ENCODE data around the gene BMPER.

BMPER gene

DNA sequence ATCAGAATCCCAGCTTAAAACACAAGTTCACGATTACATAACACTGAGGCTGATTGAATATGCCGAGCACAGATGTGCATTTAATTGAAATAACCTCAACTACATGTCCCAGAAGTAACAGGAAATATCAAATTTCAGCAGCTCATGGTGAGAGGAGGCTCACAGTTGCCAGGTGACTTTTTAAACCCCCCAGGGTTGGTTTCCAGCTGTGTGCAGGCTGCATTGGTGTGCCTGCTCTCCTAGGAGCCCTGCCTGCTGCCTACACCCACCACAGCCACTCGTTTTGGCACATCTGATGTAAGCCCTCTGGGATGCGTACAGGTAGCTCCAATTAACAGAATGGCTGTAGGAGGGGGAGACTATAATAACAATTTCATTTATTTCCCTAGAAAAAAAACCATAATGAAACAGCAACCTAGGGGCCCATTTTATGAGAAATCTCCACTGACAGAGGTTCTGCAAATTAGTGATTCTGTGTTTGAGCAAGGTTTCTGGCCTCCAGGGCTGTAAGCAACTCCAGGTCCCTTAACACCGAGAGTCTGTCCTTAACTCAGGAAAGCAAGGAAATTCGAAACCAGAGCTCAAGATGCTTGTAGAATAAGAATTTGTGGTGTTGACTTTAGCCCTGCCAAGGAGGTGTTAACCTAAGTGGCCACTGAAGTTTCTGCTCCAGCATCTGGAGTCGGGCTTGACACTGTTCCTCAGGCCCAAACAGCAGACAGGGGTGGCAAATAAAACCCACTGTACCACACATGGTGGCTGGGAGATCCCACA is 161.9 kb downstream of the BMPER start:
- no peak for DNase-seq

DNA sequence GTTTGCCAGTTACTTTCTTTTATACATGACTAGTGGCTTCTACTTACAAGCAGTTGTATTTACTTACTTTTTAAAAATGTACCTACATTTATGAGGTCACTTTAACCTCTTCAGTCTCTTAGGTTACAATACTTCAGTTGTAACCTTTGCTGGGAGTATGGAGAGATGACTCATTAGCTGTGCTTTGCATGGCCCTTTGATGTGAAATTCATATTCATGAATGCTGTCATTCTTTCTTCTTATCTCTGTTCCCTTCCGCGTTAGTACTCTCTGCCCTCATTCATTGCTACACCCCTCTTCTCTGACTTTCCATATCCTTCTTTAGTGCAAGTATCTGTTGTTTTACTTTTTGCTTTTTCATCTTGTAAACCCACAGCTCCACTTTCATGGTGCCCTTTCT is 164.3 kb downstream of the BMPER start:
- peak; percentile 32 for DNase-seq

DNA sequence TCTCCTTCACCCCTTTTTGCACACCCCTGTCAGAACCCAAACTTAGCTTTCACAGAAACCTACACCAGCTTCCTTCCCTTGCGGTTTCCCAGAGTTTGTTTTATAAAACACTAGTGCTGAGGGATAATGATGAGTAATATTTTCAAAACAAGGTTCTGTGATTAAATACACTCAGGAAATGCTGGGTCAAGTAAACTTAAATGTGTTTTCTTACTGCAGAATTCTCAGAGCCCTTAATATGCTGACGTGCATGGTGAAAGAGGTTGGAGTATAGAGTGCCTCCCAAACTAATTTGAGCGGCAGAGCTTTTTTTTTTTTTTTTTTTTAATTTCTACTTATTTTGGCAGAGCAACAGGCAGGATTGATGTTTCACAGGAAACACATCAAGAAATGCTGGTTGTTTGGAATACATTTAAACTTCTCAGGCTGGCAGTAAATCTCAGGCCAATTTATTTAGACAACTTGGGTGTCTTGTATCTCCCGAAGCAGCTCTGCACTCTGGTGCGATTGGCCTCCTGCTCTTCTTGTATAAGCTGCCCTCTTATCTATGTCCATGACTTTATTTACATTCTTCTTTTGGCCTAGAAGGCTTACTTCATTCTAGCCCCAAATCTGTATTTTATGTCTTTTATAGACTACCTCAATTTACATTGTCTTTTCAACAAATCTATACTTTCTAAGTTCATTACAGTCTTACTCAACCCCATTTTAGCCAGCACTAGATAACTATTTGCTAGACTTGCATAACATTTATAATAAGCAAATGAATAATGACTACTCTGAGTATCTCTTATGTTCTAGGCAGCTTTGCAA is 165.4 kb downstream of the BMPER start:
- DNase-seq: no peak

DNA sequence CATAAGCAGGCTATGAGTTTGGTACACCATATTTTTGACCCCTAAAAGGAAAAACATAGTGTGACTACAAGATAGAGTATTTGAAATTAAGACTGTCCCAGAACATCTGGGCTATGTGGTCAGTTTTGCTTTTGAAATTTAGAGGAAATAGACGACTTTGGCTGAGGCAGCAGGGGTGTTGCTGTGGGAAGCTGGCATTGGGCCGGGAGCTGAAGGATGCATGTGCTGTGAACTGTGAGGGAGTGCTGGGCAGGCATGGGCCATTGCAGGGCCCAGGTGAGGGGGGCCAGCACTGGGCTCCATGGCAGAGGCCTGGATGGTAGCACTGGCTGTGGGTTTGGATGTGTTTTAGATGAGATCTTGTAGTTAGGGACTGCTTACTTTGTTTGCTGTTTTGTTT is 168.3 kb downstream of the BMPER start:
- DNase-seq: no peak

DNA sequence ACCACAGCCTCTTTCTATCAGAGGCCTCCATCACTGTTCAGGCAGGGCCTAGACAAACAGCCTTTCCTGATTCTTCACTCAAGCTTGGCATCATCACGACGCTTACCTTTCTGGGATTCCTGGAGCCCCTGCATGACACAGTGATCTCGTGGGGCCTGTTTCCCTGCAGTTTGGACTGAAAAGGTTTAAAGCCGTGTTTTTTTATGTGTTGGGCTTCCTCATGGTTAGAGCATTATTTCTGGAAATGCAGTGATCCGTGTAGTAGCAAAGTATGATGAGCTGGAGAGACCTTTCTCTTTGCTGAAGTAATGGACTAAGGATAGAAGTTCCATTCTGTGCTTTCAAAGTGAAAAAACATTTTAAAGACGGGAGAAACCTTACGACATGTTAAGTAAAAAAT is 169.1 kb downstream of the BMPER start:
- DNase-seq: no peak

DNA sequence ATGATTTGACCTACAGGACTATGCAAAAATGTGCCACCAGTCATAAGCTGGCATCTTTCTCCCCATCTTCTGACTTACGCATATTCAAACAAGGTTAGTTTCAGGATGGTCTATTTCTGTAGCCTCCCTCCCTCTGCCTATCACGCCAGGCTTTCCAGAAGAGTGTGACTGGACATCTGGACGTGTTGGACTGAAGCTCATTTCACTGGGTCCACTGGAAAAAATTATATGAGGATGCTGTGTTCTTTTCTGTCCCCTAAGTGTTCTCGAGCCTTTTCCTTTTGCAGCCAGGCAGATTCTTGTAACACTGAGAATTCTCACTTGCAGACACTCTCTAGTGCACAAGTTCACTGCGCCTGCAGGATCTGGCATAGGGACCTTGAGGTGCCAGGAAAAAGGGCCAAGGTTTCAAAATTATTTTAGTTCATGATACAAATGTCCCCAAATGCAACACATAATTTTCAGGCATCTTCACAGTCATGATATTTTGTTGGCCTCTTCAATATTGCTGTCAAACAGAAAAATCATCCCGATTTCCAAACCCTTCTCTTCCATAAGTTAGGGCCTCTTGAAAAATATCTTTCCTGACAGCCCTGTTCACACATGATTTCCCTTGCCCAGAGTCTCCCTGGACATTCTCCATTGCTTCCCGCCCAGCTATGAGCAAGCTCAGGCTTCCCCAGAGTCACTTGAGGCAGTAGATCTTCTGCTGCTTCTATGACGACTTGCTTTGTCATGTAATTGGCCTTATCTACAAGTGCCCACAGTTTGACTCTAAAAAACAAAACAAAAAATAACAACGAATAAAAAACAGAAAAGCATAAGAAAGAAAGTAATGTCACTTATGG is 170.4 kb downstream of the BMPER start:
- DNase-seq: no peak

DNA sequence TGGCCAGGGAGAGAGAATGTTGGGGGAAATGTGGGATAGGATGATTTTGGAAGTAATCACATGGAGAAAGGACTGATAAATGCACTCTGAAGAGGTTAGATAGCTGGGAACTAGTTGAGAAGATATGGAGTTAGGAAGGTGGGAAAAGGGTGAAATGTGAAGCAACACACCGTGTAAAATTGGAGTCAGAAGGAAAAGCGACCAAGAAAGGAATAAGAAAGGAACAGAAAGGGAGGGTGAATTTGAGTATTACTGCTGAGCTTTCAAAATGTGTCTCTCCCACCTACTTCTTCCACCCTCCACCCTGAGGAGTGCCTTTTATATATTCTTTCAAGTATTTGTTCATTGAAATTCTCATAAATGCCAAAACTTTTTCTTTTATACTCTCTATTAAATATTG is 171.8 kb downstream of the BMPER start:
- DNase-seq: no peak

DNA sequence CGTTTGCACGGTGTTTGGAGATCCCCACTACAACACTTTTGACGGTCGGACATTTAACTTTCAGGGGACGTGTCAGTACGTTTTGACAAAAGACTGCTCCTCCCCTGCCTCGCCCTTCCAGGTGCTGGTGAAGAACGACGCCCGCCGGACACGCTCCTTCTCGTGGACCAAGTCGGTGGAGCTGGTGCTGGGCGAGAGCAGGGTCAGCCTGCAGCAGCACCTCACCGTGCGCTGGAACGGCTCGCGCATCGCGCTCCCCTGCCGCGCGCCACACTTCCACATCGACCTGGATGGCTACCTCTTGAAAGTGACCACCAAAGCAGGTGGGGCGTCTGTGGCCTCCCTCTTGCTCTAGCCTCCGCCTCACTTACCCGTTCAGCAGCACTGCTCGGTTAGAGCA is 173.5 kb downstream of the BMPER start:
- DNase-seq: no peak

DNA sequence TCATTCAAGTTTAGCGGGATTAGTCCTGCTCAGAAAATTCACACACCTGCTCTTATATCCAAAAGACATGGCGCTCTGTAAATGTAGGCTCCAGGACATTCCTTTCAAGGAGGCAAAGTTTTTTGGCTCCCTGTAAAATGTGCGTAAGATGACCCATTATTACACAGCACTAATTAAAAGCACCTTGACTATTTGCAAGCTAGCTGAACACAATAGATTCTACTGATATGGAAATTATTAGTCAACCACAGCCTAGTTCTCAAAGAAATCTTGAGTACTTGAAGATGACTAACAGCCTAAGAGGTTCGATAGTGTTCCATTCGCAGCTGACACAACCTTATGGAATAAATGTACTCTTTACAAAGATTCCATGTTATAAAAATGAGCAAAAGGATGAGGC is 175.2 kb downstream of the BMPER start:
- no peak for DNase-seq

DNA sequence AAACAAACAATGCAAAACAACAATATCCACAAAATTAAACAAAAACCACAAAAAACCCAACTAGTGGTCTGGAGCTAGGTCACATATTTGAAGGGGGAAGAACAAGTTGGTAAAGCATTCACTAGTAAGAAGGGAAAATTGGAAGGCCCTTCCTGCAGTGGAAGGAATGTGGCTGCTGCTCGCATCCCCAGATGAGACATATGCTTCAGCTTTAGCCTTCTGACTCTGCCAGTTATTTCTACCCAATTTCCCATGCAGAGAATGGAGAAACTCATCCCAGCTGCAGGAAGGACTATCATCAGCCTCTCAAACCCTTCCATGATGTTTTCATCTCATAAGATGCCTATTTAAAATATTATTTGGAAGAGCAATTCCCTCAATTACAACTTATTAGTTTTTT is 176.6 kb downstream of the BMPER start:
- no peak for DNase-seq

DNA sequence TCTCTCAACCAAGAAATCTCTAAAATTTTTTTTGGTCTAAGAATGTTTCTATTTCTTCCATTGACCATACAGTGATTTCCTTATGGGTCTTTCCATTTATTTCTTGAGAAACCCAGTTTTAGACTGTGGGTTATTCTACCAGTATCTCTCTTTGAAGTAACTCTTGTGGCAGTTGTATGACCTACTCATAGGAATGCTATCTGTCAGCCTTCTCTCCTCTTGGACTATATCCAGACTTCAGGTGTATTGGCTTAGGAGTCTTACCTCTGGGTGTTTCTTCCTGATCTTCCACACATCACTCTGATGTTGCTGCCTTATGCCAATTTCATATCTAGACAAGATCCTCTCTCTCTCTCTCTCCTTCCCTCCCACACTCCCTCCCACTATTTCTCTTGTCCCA is 178.1 kb downstream of the BMPER start:
- no peak for DNase-seq

DNA sequence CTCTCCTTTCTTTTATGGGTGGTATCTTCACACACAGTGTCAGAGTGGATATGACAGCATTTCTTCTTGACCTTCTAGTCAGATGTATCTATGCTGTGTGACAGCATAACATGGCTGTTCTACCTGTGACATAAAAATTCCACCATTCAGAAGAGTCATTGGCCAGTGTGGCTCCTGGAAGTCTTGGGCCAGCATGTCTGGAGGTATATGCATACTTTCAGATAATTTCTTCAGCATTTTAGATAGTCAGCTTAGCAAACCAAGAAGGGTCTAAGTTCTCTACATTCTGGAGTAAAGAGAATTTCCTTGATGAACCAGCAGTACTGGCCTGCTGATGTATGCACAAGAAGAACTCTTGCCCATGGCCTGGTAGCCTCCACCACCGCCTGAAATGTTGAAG is 179.3 kb downstream of the BMPER start:
- no peak for DNase-seq

DNA sequence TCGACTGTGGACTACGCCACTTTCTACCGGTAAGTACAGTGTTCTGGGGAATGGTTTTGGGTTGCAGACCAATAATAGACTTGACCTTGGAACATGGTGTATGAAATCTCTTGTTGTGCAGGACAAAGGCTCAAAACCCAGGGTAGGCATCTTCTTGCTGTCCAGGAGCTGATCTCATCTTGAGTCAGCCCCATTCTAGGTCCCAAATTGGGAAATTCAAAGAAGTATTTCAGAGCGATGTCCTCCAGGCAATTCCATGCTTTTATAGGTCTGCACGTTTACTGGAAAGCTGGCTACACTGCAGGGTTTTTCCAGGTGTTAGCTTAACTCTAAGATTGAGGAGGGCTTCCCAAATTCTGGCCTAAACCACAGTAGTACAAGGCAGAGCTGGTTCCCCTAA is 180.7 kb downstream of the BMPER start:
- no peak for DNase-seq

DNA sequence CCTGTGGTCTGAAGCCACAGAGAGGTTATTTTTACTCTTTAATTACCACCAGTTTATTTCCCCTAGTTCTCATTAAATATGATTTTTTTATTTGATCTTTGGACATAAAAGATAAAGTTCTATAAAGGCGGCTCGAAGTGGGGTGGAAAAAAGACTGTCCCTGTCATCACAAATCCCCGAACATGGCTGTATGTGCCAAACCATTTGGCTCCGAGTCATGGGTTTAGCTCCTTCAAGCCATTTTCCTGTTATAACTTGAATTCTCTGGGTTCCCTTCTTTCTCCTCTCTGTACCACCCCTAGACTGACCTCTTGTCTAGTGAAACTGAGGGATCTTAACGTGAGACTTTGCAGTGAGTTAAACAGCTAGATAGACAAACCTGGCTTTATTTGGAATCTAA is 181.6 kb downstream of the BMPER start:
- DNase-seq: no peak

DNA sequence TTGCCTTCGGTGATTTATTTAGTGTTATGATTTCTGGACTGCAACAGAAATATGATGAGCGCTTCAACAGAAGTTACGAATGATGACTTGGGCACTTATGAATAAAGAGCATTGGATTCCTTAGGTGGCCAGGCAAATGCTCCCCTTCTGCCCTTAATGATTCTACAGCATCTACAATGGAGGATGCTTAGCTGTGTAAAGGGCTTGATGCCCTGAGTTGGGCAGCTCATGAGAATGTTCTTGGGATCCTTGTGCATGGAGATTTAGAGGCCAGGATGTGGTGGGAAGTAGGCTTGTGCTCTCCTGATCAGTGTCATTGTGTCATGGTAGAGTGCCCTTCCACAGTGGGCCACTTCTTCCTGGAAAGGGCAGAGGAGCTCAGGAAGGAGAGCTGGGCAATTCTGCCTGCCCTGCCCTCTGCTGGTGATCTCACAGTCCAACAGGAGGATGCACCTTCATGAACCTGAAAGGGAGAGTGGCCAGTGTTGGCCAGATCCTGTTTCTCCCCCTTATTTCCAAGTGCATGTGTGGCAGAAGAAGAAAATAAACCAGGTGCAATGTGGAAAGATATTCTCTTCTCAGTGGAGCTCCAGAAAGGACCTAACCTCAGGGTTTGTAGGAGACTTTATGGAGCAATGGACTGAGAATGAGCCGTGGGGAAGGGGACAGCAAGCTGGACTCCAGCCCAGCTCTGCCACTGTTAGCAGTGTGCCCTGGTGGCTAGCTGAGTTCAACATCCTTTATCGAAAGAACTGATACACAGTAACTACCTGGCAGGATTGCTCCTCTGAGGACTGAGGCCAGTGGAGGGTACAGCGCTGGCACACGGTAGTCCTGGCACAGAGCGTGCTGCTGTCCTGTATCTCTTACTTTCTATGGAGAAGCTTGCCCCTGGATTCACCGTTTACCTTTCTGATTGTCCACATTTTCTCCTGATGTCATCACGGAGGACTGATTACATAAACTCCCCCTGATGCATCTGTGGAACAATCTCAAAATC is 182.9 kb downstream of the BMPER start:
- peak; percentile 14 for DNase-seq

DNA sequence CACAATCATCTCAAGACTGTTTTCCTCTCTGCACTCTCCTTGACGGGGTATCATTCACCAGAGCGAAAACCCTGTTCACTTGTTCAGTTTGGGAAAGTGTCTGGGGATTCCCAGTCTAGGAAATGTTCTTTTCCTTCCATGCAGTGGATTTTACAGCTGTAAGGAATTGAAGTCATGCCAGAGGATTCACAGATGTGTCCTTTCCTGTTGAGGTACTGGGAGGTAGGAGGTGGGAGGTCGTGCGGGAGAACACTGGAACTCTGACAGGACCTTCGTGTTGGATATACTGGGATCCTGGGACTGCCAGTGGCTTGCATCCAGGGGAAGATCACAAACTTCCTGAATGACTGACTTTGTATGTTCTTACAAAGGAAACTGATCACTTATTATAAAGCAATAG is 185.5 kb downstream of the BMPER start:
- no peak for DNase-seq

DNA sequence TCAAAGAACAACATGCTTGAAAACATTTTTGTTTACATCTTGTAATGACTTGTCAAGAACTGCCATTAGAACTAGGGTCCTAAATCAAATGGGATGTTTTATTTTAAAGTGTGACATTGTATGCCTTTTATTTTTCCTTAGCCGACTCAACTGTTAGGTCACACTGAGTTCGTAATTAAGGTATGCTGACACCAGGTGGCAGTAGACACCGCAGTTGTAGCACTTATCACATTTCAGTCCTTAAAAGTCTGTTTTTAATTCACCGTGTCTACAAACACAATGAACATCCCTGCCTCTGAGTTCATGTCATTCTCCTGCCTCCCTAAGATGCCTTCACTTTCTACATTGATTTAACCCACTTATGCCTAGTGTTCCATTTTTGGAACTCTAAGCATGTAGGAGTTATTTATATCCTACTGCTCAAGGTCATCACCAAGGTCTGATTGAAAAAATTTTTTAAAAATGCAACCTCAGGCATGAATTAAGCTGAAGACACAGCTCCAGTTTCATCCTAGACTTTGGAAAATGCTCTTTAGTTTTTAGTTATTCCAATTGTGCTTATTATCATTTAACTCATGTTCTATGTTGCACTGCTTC is 186.1 kb downstream of the BMPER start:
- peak; percentile 4 for DNase-seq

DNA sequence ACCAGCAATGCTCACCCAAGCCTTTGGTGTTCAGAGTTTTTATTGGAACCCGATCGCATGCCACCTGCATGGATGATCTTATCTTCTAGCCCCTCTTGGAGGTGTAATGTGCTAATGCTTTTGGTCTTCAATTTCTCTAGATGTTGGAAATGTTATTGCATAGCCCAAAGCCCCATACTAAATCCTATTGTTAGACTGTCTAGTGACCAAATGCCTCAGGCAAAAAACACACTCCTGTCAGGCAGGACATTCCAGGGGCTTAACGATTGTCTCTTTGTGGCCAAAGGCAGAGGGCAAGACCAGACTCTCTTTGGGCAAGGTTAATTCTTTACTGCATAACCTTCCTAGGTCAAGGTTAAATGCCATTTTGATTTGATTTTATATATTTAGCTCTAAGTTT is 187.9 kb downstream of the BMPER start:
- no peak for DNase-seq

DNA sequence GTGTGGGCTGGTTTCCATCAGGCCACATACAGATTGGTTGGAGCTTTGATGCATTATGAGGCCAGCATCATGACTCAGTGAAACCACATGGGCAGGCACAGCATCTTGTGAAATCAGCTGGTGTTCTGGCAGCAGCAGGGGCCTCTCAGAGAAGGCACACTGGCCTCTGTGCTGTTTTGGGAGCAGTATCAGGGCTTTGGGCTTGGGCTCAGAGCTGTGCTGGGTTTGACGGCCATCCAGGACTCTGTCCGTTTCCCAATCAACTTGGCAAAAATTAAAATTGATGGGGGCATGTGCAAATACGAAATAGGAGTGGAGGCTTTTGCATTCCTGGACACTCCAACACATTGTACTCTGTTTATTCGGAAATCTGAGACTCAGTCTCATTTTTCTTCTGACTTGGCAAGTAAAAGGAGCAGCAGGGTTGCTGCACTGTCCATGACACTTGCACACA is 190.9 kb downstream of the BMPER start:
- no peak for DNase-seq

DNA sequence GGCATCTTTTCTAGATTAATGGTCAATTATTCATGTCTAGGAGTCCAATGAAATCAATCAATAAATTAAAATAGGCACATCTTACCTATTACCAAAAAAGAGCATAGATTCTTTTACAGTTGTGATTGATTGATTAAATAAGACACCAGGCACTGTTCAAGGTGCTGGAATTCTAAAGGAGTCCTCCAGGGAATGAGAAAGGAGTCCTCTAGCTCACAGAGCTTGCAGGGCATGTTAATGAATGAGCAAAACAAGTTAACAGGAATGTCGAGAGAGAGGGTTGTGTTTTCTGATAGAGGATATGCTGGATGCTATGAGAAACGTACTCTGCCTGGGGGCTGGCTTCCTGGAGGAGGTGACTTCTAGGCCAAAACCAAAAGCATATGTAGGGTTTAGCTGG is 191.4 kb downstream of the BMPER start:
- no peak for DNase-seq

DNA sequence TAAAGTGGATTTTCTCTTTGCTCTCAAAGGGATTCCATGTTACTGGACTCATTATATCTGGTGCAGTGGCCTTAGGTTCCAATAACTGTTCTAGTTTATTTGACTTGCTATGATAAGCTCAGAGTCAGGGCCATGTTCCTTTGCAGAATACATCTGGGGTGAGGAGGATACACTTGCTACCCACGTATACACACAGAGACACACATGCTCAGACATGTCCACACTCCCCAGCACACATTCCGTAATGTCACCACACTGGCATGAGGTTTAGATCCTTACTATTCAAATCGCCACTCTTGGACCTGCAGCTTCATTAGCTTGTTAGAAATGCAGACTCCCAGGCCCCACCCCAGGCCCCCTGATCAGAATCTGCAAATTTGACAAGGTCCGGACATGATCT is 195.3 kb downstream of the BMPER start:
- DNase-seq: no peak

DNA sequence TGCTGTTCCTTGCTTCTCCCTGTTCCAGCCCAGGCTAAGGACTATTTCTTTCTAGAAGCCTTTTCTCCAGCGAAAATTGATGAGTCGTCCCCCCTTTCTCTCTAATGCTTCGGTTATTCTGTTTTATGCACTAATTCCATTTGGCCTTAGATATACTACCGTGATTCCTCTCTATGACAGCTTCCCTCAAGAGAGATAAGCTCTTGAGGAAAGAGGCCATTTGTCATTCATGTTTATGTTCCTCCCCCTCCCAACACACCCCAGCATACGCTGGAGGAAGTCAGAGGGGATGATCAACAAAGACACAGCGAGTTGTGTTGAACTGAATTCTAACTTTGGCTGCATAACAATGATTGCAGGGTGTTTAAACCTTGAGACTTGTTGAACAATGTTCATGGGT is 198.8 kb downstream of the BMPER start:
- no peak for DNase-seq

Data from NCI-H526 treated with DMSO at 0.1 percent for 48 hours (cell line).